Gastroesophageal sphincter (tissue), 4 donors: ENCODE results near the gene ICA1. TPM values are rescaled to one million over a fixed set of nuclear protein-coding genes. Genes with fewer than 3 reads are reported as not detected.

ENCODE experiments used
- ATAC-seq: fragments of 150-250 bp; one replicate; pipeline ENCODE4 v1.9.1; 2016; ENCODE audit warnings: mild to moderate bottlenecking, moderate library complexity
- H3K27ac ChIP-seq, 4 donors: fragments of 200-600 bp; sonication (generic) in 3 of 4; 1 replicate in 3 of 4; 2 replicates in 1 of 4; pipeline ENCODE4 v1.5.1; 2016 to 2019
- H3K27me3 ChIP-seq: fragments of 200-600 bp; sonication (generic); one replicate; pipeline ENCODE4 v1.5.1; 2019
- H3K36me3 ChIP-seq, 2 donors: fragments of 200-600 bp; sonication (generic); one replicate each; pipeline ENCODE4 v1.5.1; 2019; ENCODE audit warnings: control low read depth in 1 of 2
- H3K4me1 ChIP-seq, 3 donors: fragments of 200-600 bp; sonication (generic); 1 replicate in 2 of 3; 2 replicates in 1 of 3; pipeline ENCODE4 v1.5.1; 2016 to 2019; ENCODE audit warnings: control low read depth in 2 of 3
- H3K4me3 ChIP-seq, 2 donors: fragments of 200-600 bp; sonication (generic); one replicate each; pipeline ENCODE4 v1.5.1; 2019; ENCODE audit warnings: mild to moderate bottlenecking in 1 of 2, moderate library complexity in 1 of 2
- H3K9me3 ChIP-seq, 3 donors: fragments of 200-600 bp; sonication (generic); one replicate each; pipeline ENCODE4 v1.5.1; 2017 to 2019; ENCODE audit warnings: control low read depth in 2 of 3
- CTCF ChIP-seq, 4 experiments: fragments of 200-600 bp in 2 of 4; fragments of 450-650 bp in 2 of 4; sonication (generic) in 1 of 4; IDR thresholded peaks; one replicate each; pipeline ENCODE4 v1.5.1; 2017 to 2019; ENCODE audit warnings: antibody characterized with exemption in 4 of 4, mild to moderate bottlenecking in 2 of 4, moderate library complexity in 2 of 4
- EP300 ChIP-seq: sonication (generic); formaldehyde crosslinking; IDR thresholded peaks from one replicate; pipeline ENCODE4 v1.6.1; 2017; ENCODE audit warnings: antibody characterized with exemption, mild to moderate bottlenecking
- POLR2A ChIP-seq, 2 donors: fragments of 450-650 bp; IDR thresholded peaks; one replicate each; pipeline ENCODE4 v1.6.1; 2017; ENCODE audit warnings: antibody characterized with exemption in 2 of 2, mild to moderate bottlenecking in 2 of 2, moderate library complexity in 1 of 2
- POLR2AphosphoS5 ChIP-seq: sonication (generic); formaldehyde crosslinking; IDR thresholded peaks from one replicate; pipeline ENCODE4 v1.6.1; 2017; ENCODE audit warnings: antibody characterized with exemption
- WGBS, 2 donors: methylation state at CpG; one replicate each; pipeline ENCODE4 v1.1.5; 2018; ENCODE audit warnings: low coverage in 1 of 2; 5-methylcytosine and 5-hydroxymethylcytosine counted together
- total RNA-seq, 4 donors: library from RNA; depleted of rRNA; stranded (reverse); fragments of >200 nt; gene quantifications; one replicate each; pipeline ENCODE4 v1.1.0, GENCODE V29; 2016

The ICA1 gene
- total RNA-seq, 4 donors from 2014 or later, result 6.6 to 11.7 (median 8.2) TPM

DNA sequence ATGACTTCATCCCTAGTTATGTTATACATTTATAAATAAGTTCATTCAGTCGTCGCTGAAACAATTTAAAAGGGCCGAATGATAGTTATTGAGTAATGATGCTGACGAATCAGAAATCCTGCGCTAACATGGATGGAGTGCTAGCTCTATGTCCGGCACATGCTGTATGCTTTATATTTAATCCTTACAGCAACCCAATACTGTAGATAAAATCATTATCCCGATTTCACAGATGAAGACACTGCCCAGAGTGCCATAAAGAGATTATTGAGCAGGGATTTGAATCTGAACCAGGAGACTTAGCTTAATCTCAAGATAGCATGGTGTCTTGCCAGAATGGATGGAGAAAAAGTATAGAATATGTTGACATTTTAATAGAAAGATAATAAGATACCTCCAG lies 1.1 kb upstream of the ICA1 start:
- no peak for ATAC-seq
- 63 to 74% methylated on average over 6 to 7 of the region's 7 CpGs for WGBS, 2 donors

GRCh38 chr7:8260871-8261694 lies 884 bp downstream of the ICA1 start:
- Histone ChIP-seq H3K4me1 (peaks cover 0 to 18% (median 0%) of the 10 kb centered on the region in 3 donors), H3K27me3 (peaks cover 63% of the 10 kb centered on the region), H3K36me3 (no peaks in the 10 kb centered on the region), H3K27ac (peak overlapping the region in 3 of 4 donors; percentile 70 to 80 (median 79)), H3K4me3 (peak overlapping the region; percentile 34 to 61), H3K9me3 (no peaks in the 10 kb centered on the region)
- WGBS, 2 donors, result 15 to 30% methylated on average over 12 to 18 of the region's 31 CpGs
- TF ChIP-seq EP300, result no peak
- no peak for TF ChIP-seq POLR2A (IDR thresholded peaks at IDR 0.05)
- no peak for TF ChIP-seq CTCF (IDR thresholded peaks at IDR 0.05)
- TF ChIP-seq POLR2AphosphoS5, result no peak
- ATAC-seq, result peak; percentile 42

More for the DNA sequence above, 1.1 kb upstream of the ICA1 start:
- Histone ChIP-seq H3K27me3 (peaks cover 59% of the 10 kb centered on the region), H3K4me1 (peaks cover 0 to 18% (median 0%) of the 10 kb centered on the region in 3 donors), H3K9me3 (no peaks in the 10 kb centered on the region), H3K4me3 (no peak overlapping the region), H3K36me3 (no peaks in the 10 kb centered on the region), H3K27ac (no peak overlapping the region)
- TF ChIP-seq EP300, result no peak
- TF ChIP-seq CTCF (IDR thresholded peaks at IDR 0.05), result no peak
- TF ChIP-seq POLR2AphosphoS5, result no peak
- TF ChIP-seq POLR2A (IDR thresholded peaks at IDR 0.05), result no peak

- 83 to 89% methylated on average over 9 to 10 of the region's 10 CpGs for WGBS, 2 donors
Measured at GRCh38 chr7:8259586-8260222, 2.3 kb downstream of the ICA1 start.

GRCh38 chr7:8258734-8259133 lies 3.2 kb downstream of the ICA1 start:
- Histone ChIP-seq H3K36me3 (no peaks in the 10 kb centered on the region), H3K4me1 (peaks cover 0 to 18% (median 0%) of the 10 kb centered on the region in 3 donors), H3K4me3 (no peak overlapping the region), H3K9me3 (no peaks in the 10 kb centered on the region), H3K27ac (no peak overlapping the region), H3K27me3 (peaks cover 62% of the 10 kb centered on the region)
- TF ChIP-seq CTCF (IDR thresholded peaks at IDR 0.05) (no peak), POLR2A (IDR thresholded peaks at IDR 0.05) (no peak), EP300 (no peak), POLR2AphosphoS5 (no peak)
- 100% methylated on average over 1 of the region's 1 CpG for WGBS, 2 donors
- no peak for ATAC-seq

More at GRCh38 chr7:8259586-8260222, 2.3 kb downstream of the ICA1 start:
- no peak overlapping the region for H3K27ac ChIP-seq
- H3K4me1 ChIP-seq, result peaks cover 0 to 18% (median 0%) of the 10 kb centered on the region in 3 donors
- TF ChIP-seq POLR2A (IDR thresholded peaks at IDR 0.05) (no peak), CTCF (IDR thresholded peaks at IDR 0.05) (no peak), EP300 (no peak), POLR2AphosphoS5 (no peak)
- no peak overlapping the region for H3K4me3 ChIP-seq
- no peaks in the 10 kb centered on the region for H3K9me3 ChIP-seq
- no peaks in the 10 kb centered on the region for H3K36me3 ChIP-seq
- no peak for ATAC-seq
- H3K27me3 ChIP-seq, result peaks cover 59% of the 10 kb centered on the region
